Upper lobe of left lung (tissue), 4 donors: ENCODE data around the gene COA8.

ENCODE experiments used
- POLR2A ChIP-seq, 4 donors: fragments of 450-650 bp; IDR thresholded peaks; one replicate each; pipeline ENCODE4 v1.5.1; 2016 to 2017; ENCODE audit warnings: antibody characterized with exemption in 4 of 4, mild to moderate bottlenecking in 2 of 4
- POLR2AphosphoS5 ChIP-seq, 2 donors: sonication (generic); formaldehyde crosslinking; IDR thresholded peaks; one replicate each; pipeline ENCODE4 v1.5.1; 2017; ENCODE audit warnings: antibody characterized with exemption in 2 of 2
- TF ChIP-seq, protein P1 (sequence below), 6 experiments: fragments of 450-650 bp in 4 of 6; fragments of 200-600 bp in 2 of 6; sonication (generic) in 2 of 6; IDR thresholded peaks; one replicate each; pipeline ENCODE4 v1.5.1; 2016 to 2019; ENCODE audit warnings: antibody characterized with exemption in 6 of 6

DNA sequence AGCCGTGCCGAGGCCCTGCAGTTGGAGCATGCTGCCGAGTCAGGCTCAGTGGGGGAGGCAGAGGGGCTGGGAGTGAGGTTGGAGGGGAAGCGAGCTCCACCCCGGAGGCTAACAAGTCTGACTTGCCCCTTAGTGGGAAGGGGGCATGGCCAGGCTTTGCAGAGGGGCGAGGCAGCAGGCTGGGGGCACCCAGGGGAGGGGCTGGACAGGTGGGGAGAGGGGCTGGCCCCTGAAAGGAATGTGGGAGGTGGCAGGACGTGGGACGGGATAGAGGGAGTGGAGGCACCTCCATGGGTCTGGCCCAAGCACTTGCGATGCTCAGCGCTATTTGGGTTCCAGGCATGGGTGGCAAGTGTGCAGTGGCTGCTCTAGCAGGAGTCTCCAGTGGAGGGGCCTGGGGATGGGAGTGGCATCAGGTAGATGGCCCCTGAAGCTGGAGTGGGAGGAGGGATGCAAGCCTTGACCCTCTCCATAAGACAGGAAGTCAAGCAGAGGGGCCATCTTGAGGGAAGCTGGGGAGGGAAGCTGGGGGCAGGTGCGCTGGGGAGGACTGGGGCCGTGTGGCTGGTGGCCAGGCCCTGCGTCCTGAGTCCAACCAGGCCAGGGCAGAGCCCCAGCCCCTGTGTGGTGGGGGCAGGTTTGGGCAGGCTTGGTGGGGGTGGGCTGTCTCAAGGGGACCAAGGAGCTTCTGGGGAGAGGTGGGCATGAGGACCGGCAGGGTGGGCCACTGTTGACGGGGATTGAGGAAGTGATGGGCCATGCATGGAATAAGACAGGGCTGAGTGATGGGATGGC is 31.1 kb upstream of the COA8 start:
- no peak for TF ChIP-seq POLR2A (IDR thresholded peaks at IDR 0.05)
- TF ChIP-seq, protein P1, sequence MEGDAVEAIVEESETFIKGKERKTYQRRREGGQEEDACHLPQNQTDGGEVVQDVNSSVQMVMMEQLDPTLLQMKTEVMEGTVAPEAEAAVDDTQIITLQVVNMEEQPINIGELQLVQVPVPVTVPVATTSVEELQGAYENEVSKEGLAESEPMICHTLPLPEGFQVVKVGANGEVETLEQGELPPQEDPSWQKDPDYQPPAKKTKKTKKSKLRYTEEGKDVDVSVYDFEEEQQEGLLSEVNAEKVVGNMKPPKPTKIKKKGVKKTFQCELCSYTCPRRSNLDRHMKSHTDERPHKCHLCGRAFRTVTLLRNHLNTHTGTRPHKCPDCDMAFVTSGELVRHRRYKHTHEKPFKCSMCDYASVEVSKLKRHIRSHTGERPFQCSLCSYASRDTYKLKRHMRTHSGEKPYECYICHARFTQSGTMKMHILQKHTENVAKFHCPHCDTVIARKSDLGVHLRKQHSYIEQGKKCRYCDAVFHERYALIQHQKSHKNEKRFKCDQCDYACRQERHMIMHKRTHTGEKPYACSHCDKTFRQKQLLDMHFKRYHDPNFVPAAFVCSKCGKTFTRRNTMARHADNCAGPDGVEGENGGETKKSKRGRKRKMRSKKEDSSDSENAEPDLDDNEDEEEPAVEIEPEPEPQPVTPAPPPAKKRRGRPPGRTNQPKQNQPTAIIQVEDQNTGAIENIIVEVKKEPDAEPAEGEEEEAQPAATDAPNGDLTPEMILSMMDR (IDR thresholded peaks at IDR 0.05) = no peak
- TF ChIP-seq POLR2AphosphoS5 (IDR thresholded peaks at IDR 0.05) = no peak
